ENCODE measurements around the gene ZNF512B.

The ZNF512B gene

GRCh38 chr20:63947638-63948456 lies 21.9 kb downstream of the ZNF512B start:
- H3K4me3 ChIP-seq (ENCODE audit: low read depth, low read length): no peak overlapping the region
- TF ChIP-seq CTCF (IDR thresholded peaks at IDR 0.05; ENCODE audit: borderline replicate concordance, insufficient read depth, low read depth, low read length): no peak

GRCh38 chr20:63946986-63947637 lies 22.6 kb downstream of the ZNF512B start:
- H3K4me3 ChIP-seq (ENCODE audit: low read depth, low read length): no peak overlapping the region
- no peak for TF ChIP-seq CTCF (IDR thresholded peaks at IDR 0.05; ENCODE audit: borderline replicate concordance, insufficient read depth, low read depth, low read length)

GRCh38 chr20:63945921-63946920 lies 23.5 kb downstream of the ZNF512B start:
- TF ChIP-seq CTCF (IDR thresholded peaks at IDR 0.05; ENCODE audit: borderline replicate concordance, insufficient read depth, low read depth, low read length): no peak
- H3K4me3 ChIP-seq (ENCODE audit: low read depth, low read length): no peak overlapping the region

GRCh38 chr20:63945031-63945658 lies 24.6 kb downstream of the ZNF512B start:
- TF ChIP-seq CTCF (IDR thresholded peaks at IDR 0.05; ENCODE audit: borderline replicate concordance, insufficient read depth, low read depth, low read length): no peak
- H3K4me3 ChIP-seq (ENCODE audit: low read depth, low read length): no peak overlapping the region

- TF ChIP-seq CTCF (IDR thresholded peaks at IDR 0.05; ENCODE audit: borderline replicate concordance, insufficient read depth, low read depth, low read length): no peak
- H3K4me3 ChIP-seq (ENCODE audit: low read depth, low read length): no peak overlapping the region
Observed at GRCh38 chr20:63944078-63944941, 25.4 kb downstream of the ZNF512B start.

- TF ChIP-seq CTCF (IDR thresholded peaks at IDR 0.05; ENCODE audit: borderline replicate concordance, insufficient read depth, low read depth, low read length): no peak
- no peak overlapping the region for H3K4me3 ChIP-seq (ENCODE audit: low read depth, low read length)
Observed at GRCh38 chr20:63943808-63944077, 26.0 kb downstream of the ZNF512B start.
